ENCODE data around the gene E2F8.

DNA sequence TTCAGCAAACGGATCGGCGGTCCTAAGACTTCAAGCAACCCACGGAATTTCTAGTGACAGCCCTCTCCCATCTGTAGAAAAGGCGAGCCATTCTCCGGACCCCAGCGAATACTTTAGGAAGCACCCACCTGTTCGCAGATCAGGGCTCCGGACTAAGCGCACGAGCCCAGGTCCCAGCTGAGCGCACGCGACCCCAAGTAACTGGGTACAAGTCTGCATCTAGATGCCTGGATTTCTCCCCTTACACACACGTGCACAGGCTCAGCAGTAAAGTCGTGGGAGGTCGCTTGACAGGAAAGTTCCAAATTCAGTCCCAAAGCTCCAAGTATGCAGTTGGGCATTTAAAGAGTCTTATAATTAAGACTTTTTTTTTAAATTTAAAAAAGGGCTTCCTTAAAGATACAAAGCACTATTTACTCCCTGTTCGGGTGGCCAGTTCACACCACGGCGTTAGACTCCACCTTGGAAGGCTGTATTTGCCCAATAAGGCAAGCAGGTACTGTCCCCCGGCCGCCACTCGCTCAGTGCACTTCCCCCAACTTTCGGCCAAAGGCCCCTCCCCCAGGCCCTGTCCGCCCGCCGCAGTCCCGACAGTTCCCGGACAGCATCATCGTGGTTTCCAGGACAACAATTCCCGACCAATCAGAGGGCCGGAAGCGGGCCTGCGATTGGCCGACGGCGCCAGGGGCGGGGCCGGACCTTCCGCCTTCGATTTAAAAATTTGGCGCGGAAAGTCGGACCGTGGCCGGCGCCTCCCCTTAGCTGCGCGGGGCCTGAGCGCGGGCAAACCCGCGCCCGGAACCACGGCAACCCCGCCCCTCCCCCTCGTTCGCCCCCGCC, at the start of gene E2F8:
- TF ChIP-seq CTCF (conservative IDR thresholded peaks at IDR 0.05; ENCODE audit: low read depth, low read length) = no peak
- no peak for TF ChIP-seq EZH2 (IDR thresholded peaks at IDR 0.05; ENCODE audit: borderline replicate concordance, low read depth, low read length, poor library complexity, severe bottlenecking)

All from A673 (cell line).